HEK293T (cell line): Measurements from ENCODE around the gene CHD5.
A peak's percentile ranks its signal among the peaks of the same experiment; 100 is the strongest.

Source experiments
- CTCF ChIA-PET: fragments of 350-600 bp; formaldehyde crosslinking; extraction: SDS; loops from one replicate; lab custom pipeline; 2021; ENCODE audit warnings: antibody characterized with exemption, inconsistent platforms; lab: Yijun Ruan, JAX
- POLR2A ChIA-PET: fragments of 350-600 bp; formaldehyde crosslinking; extraction: SDS; loops from one replicate; lab custom pipeline; 2020; ENCODE audit warnings: antibody characterized with exemption, inconsistent platforms; lab: Yijun Ruan, JAX
- DNase-seq: peaks from one replicate; pipeline ENCODE4 v3.0.0; 2012; ENCODE audit warnings: mixed read lengths; ENCODE audit errors: extremely low spot score
- ARNT ChIP-seq: fragments of 450-650 bp; IDR thresholded peaks from 2 replicates; pipeline ENCODE4 v1.6.1; 2017; ENCODE audit warnings: mild to moderate bottlenecking
- BHLHE40 ChIP-seq: fragments of 450-650 bp; IDR thresholded peaks from 2 replicates; pipeline ENCODE4 v1.6.1; 2016; ENCODE audit warnings: mild to moderate bottlenecking, moderate library complexity, borderline replicate concordance
- CTBP1 ChIP-seq: fragments of 450-650 bp; IDR thresholded peaks from 2 replicates; pipeline ENCODE4 v1.6.1; 2016; ENCODE audit warnings: borderline replicate concordance
- ELF4 ChIP-seq: fragments of 450-650 bp; IDR thresholded peaks from 2 replicates; pipeline ENCODE4 v1.6.1; 2017; ENCODE audit warnings: antibody characterized with exemption
- FOXA1 ChIP-seq: fragments of 450-650 bp; IDR thresholded peaks from 2 replicates; pipeline ENCODE4 v1.6.1; 2016; ENCODE audit warnings: mild to moderate bottlenecking
- FOXK2 ChIP-seq: fragments of 450-650 bp; IDR thresholded peaks from 2 replicates; pipeline ENCODE4 v1.6.1; 2016; ENCODE audit warnings: mild to moderate bottlenecking
- FOXM1 ChIP-seq: fragments of 450-650 bp; IDR thresholded peaks from 2 replicates; pipeline ENCODE4 v1.6.1; 2017; ENCODE audit warnings: mild to moderate bottlenecking, borderline replicate concordance
- HDGF ChIP-seq: fragments of 450-650 bp; IDR thresholded peaks from 2 replicates; pipeline ENCODE4 v1.6.1; 2017; ENCODE audit warnings: antibody characterized with exemption, borderline replicate concordance
- L3MBTL2 ChIP-seq: fragments of 450-650 bp; conservative IDR thresholded peaks from 2 replicates; pipeline ENCODE4 v1.6.1; 2016; ENCODE audit warnings: mild to moderate bottlenecking
- LEF1 ChIP-seq: fragments of 450-650 bp; IDR thresholded peaks from 2 replicates; pipeline ENCODE4 v1.6.1; 2017; ENCODE audit warnings: mild to moderate bottlenecking, borderline replicate concordance
- NFRKB ChIP-seq: fragments of 450-650 bp; IDR thresholded peaks from 2 replicates; pipeline ENCODE4 v1.6.1; 2016; ENCODE audit warnings: mild to moderate bottlenecking, moderate library complexity
- SP1 ChIP-seq: fragments of 450-650 bp; IDR thresholded peaks from 2 replicates; pipeline ENCODE4 v1.6.1; 2017
- SUZ12 ChIP-seq: fragments of 450-650 bp; IDR thresholded peaks from 2 replicates; pipeline ENCODE4 v1.6.1; 2016; ENCODE audit warnings: mild to moderate bottlenecking
- TARDBP ChIP-seq: fragments of 450-650 bp; IDR thresholded peaks from 2 replicates; pipeline ENCODE4 v1.6.1; 2016
- ZNF384 ChIP-seq: fragments of 450-650 bp; IDR thresholded peaks from 2 replicates; pipeline ENCODE4 v1.6.1; 2016
- TF ChIP-seq, protein P1 (sequence below): fragments of 450-650 bp; IDR thresholded peaks from 2 replicates; pipeline ENCODE4 v1.6.1; 2016

CHD5 gene

DNA sequence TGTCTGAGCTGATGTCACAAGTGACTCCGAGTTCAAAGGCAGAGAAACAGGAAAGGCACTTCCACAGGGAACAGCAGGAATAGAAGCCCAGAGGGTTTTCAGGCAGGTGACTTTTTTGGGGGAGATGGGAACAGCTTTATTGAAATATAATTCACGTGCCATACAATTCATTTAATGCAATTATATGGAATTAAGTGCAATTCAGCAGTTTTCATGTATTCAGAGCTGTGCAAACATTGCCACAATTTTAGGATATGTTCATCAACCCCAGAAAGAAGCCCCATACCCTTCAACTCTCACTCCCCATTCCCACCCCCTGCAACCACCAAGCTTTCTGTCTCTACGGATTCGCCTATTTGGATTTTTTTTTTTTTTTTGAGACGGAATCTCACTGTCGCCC is 117.5 kb downstream of the CHD5 start:
- no peak for DNase-seq
- TF ChIP-seq FOXA1 (no peak), HDGF (no peak)
- ChIA-PET POLR2A (no interaction called here), CTCF (interaction anchor here (0.7 to 1.1 kb wide), 2 partner anchors 9 to 1238 kb away, joined by 3 to 4 read pairs; no protein-coding TSS in a partner anchor)

DNA sequence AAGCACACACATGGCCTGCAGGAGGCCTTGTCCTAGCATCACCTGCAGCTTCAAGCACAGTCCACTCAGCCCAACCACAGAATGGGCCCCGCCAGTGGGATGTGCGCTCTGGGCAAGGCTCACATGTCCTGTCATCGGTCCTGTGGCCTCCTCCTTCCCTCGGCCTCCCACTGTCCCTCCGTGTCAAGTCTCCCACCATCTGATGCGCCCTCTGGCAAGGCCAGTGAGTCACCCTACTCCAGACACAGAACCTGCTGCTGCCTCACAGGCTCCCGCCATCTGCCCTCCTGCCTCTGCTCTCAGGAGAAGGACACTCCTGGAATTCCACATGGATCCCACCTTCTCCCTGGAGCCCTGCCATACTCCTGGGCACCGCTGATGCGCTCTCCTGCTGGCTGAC is 120.3 kb downstream of the CHD5 start:
- no peak for DNase-seq
- CTCF ChIA-PET: no interaction called here
- TF ChIP-seq ELF4 (no peak), HDGF (no peak), CTBP1 (no peak), NFRKB (no peak), TARDBP (no peak), ARNT (no peak), FOXM1 (no peak), LEF1 (no peak), SUZ12 (no peak), ZNF384 (no peak)
- TF ChIP-seq, protein P1, sequence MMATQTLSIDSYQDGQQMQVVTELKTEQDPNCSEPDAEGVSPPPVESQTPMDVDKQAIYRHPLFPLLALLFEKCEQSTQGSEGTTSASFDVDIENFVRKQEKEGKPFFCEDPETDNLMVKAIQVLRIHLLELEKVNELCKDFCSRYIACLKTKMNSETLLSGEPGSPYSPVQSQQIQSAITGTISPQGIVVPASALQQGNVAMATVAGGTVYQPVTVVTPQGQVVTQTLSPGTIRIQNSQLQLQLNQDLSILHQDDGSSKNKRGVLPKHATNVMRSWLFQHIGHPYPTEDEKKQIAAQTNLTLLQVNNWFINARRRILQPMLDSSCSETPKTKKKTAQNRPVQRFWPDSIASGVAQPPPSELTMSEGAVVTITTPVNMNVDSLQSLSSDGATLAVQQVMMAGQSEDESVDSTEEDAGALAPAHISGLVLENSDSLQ: no peak
- POLR2A ChIA-PET: no interaction called here

DNA sequence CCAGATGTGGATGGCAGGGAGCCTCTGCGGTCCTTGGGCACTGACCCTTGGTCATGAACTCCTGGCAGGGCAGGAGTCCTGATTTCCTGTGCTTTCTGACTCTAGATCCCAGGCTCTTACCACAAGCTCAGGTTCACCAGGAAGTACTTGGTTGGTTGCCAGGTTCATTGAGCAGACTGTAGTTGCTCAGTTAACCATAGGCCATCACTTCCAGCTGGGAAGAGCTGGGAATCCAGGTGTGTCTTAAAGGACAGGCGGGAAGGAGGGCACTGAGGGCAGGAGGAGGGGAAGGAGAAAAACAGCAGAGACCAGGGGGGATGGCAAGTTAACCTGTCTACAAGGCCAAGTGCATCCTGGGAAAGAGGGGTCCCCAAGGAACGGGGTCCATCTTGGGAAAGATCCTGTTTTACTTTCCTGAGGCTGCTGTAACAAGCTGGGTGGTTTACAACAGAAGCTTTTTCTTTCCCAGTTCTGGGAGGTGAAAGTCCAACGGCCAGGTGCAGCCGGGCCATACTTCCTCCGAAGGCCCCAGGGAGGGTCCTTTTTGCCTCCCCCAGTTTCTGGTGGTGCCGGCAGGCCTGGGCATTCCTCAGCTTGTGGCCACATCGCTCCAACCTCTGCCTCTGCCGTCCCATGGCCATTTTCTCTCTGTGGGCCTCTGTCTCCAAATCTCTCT is 122.8 kb downstream of the CHD5 start:
- CTCF ChIA-PET: interaction anchor here (1.2 kb wide), 1 partner anchor 128 kb away, joined by 3 read pairs; no protein-coding TSS in a partner anchor
- DNase-seq: no peak
- no peak for TF ChIP-seq SP1
- TF ChIP-seq CTBP1: no peak
- TF ChIP-seq L3MBTL2: no peak
- TF ChIP-seq ZNF384: no peak
- no peak for TF ChIP-seq ELF4
- TF ChIP-seq SUZ12: no peak
- POLR2A ChIA-PET: no interaction called here

DNA sequence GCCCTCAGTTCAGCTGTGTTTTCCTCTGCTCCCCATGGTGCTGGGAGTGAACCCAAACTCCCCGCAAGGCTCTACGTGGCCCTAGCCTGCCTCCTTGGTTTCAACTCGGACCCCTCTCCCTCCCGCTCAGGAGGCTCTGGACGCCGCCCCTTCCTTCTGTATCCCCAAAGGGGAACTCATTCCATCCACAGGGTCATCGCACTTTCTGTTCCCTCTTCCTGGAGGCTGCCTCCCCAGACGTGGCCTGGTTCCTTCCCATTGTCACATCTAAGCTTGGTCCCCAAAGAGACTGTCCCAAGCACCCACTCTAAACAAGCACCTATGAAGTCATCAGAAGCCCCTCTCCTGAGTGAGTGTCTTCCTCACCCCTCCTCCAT is 123.6 kb downstream of the CHD5 start:
- CTCF ChIA-PET: no interaction called here
- DNase-seq: no peak
- POLR2A ChIA-PET: no interaction called here
- no peak for TF ChIP-seq ARNT
- TF ChIP-seq, protein P1: no peak
- no peak for TF ChIP-seq HDGF
- TF ChIP-seq CTBP1: no peak
- TF ChIP-seq ZNF384: no peak
- no peak for TF ChIP-seq FOXA1
- TF ChIP-seq TARDBP: no peak
- no peak for TF ChIP-seq SP1
- TF ChIP-seq L3MBTL2: no peak
- TF ChIP-seq FOXK2: no peak
- no peak for TF ChIP-seq BHLHE40
- TF ChIP-seq LEF1: no peak
- no peak for TF ChIP-seq ELF4
- TF ChIP-seq SUZ12: no peak
- TF ChIP-seq FOXM1: no peak
- TF ChIP-seq NFRKB: no peak

DNA sequence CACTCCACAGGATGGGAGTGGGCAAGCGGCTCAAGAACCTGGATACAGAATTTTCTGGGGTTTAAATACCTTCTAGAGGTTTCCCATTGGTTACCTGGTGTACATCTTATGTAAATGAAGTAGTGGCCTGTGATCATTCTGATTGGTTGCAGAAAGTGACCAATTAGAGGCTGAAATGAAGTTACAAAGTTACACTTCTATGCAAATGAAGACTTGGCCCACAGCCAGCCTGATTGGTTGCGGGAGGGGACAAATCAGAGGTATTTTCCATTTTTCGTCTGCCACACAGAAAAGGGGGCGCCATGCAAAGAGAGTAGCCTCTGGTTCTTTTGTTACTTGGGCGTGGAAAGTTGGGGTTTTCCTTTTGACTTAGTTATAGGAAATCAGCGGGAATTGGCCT is 125.5 kb downstream of the CHD5 start:
- CTCF ChIA-PET: no interaction called here
- no peak for DNase-seq
- TF ChIP-seq SP1: no peak
- no peak for TF ChIP-seq NFRKB
- no peak for TF ChIP-seq SUZ12
- TF ChIP-seq HDGF: no peak
- POLR2A ChIA-PET: no interaction called here

DNA sequence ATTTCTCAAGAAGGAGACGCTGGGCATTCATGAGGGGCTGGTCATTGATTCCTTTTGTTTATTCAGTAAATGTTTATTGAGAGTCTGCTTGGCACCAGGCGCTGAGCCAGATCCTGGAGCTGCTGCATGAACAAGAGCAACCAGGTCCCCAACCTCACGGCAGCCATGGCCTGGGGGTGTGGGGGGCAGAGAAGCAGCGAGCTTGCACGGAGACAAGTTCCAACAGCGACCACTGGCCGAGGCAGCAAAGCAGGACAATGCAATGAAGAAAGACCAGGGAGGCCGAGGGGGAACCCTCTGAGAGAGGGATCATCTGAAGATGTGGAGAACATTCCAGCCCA is 126.9 kb downstream of the CHD5 start:
- TF ChIP-seq NFRKB: no peak
- POLR2A ChIA-PET: no interaction called here
- CTCF ChIA-PET: interaction anchor here (0.6 to 2.0 kb wide), 12 partner anchors 9 to 193 kb away, joined by 3 to 12 read pairs (median 4); no protein-coding TSS in a partner anchor
- DNase-seq: no peak

DNA sequence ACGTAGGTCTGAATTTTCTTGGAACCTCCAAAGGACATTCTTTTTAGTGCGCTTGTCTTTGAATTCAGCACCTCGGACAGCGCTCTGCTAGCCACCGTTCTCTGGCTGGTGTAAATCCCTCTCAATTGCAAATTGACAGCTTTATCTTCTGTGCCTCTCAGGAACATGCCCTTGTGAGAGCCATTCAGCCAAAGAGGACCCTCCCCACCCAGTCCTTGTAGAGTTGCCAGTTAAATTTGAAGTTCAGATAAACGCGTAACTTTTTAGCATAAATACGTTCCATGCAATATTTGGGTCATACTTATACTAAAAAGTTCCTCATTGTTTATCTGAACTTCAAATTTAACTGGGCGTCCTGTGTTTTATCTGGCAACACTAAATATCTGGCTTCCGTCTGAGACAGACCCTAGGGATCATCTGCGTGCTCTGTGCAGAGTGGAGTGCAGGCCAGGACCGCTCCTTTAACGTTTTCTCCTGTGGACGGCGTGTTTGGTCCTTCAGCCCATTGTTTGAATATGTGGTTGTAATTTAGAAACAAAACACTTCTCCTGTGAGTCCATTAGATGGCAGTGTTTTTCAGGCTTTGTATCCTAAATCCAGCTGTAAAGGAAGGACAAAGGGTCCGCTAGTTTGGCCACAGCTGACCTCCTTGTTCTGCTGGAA is 127.4 kb downstream of the CHD5 start:
- CTCF ChIA-PET: interaction anchor here (0.6 to 2.0 kb wide), 12 partner anchors 10 to 193 kb away, joined by 3 to 12 read pairs (median 4); no protein-coding TSS in a partner anchor
- POLR2A ChIA-PET: no interaction called here
- TF ChIP-seq SUZ12 (no peak), LEF1 (no peak), CTBP1 (no peak)
- TF ChIP-seq, protein P1: peak; percentile 76
- peak; percentile 74 for DNase-seq
